Testis (tissue), 2 donors: Measurements from ENCODE around the gene CHN2.

Experiments
- POLR2A ChIP-seq: fragments of 450-650 bp; IDR thresholded peaks from one replicate; pipeline ENCODE4 v1.6.1; 2017; ENCODE audit warnings: antibody characterized with exemption, mild to moderate bottlenecking, moderate library complexity
- TF ChIP-seq, protein P1 (sequence below), 3 experiments: fragments of 450-650 bp in 2 of 3; fragments of 200-600 bp in 1 of 3; sonication (generic) in 1 of 3; IDR thresholded peaks; one replicate each; pipeline ENCODE4 v1.5.1; 2016 to 2019; ENCODE audit warnings: antibody characterized with exemption in 3 of 3, mild to moderate bottlenecking in 2 of 3, moderate library complexity in 1 of 3

- TF ChIP-seq, protein P1, sequence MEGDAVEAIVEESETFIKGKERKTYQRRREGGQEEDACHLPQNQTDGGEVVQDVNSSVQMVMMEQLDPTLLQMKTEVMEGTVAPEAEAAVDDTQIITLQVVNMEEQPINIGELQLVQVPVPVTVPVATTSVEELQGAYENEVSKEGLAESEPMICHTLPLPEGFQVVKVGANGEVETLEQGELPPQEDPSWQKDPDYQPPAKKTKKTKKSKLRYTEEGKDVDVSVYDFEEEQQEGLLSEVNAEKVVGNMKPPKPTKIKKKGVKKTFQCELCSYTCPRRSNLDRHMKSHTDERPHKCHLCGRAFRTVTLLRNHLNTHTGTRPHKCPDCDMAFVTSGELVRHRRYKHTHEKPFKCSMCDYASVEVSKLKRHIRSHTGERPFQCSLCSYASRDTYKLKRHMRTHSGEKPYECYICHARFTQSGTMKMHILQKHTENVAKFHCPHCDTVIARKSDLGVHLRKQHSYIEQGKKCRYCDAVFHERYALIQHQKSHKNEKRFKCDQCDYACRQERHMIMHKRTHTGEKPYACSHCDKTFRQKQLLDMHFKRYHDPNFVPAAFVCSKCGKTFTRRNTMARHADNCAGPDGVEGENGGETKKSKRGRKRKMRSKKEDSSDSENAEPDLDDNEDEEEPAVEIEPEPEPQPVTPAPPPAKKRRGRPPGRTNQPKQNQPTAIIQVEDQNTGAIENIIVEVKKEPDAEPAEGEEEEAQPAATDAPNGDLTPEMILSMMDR (IDR thresholded peaks at IDR 0.05), result no peak
- no peak for TF ChIP-seq POLR2A
These were observed 292.8 kb downstream of the CHN2 start for GRCh38 chr7:29487424-29487823.
